Large intestine (tissue), 3 donors: ENCODE measurements around the gene TMOD2. TPM values are rescaled to one million over a fixed set of nuclear protein-coding genes. Genes with fewer than 3 reads are reported as not detected.

Experiments
- DNase-seq, 2 donors: peaks; one replicate each; pipeline versions ENCODE4 v3.0.0 to v3.0.0-alpha.2; 2013
- H3K27ac ChIP-seq: one replicate; pipeline ENCODE4 v1.5.1; 2013; ENCODE audit warnings: low read length
- H3K27me3 ChIP-seq: 2 replicates; pipeline ENCODE4 v1.6.1; 2013; ENCODE audit warnings: low read length; ENCODE audit not compliant: control insufficient read depth, insufficient read depth
- H3K36me3 ChIP-seq: 2 replicates; pipeline ENCODE4 v1.6.1; 2013; ENCODE audit warnings: low read length; ENCODE audit not compliant: control insufficient read depth, insufficient read depth
- H3K4me1 ChIP-seq: one replicate; pipeline ENCODE4 v1.6.1; 2013; ENCODE audit warnings: low read length; ENCODE audit not compliant: control insufficient read depth, insufficient read depth
- H3K4me3 ChIP-seq: one replicate; pipeline ENCODE4 v1.5.1; 2013; ENCODE audit warnings: low read length
- H3K9me3 ChIP-seq: one replicate; pipeline ENCODE4 v1.6.1; 2013; ENCODE audit warnings: mild to moderate bottlenecking, low read depth, low read length, moderate library complexity; ENCODE audit not compliant: control insufficient read depth
- WGBS: methylation state at CpG from one replicate; pipeline ENCODE4 v1.1.5; 2013; ENCODE audit warnings: low lambda C conversion rate; ENCODE audit not compliant: insufficient coverage; 5-methylcytosine and 5-hydroxymethylcytosine counted together
- polyA plus RNA-seq: library from polyadenylated mRNA; unstranded; fragments of 120-200 nt; gene quantifications from one replicate; pipeline ENCODE4 v1.2.1, GENCODE V29; 2013

TMOD2 gene
- polyA plus RNA-seq, 1 donor = 12.4 TPM

- no peaks in the 10 kb centered on the region for H3K27me3 ChIP-seq
- no CpG with 5 or more reads among the region's 3 CpGs for WGBS
- H3K27ac ChIP-seq = peak overlapping the region; percentile 33
- H3K36me3 ChIP-seq = no peaks in the 10 kb centered on the region
- H3K4me3 ChIP-seq = no peak overlapping the region
- H3K4me1 ChIP-seq = peaks cover 45% of the 10 kb centered on the region
- H3K9me3 ChIP-seq = peaks cover 5% of the 10 kb centered on the region
- DNase-seq = peak; percentile 38 to 74
These were observed 32.7 kb upstream of the TMOD2 start for GRCh38 chr15:51718746-51719145.

- Histone ChIP-seq H3K36me3 (no peaks in the 10 kb centered on the region), H3K27ac (peak overlapping the region; percentile 68)
- DNase-seq = peak; percentile 84 to 93
These were observed 31.0 kb upstream of the TMOD2 start for GRCh38 chr15:51720201-51720995.

GRCh38 chr15:51721199-51721960 is 30.0 kb upstream of the TMOD2 start:
- DNase-seq = no peak
- peaks cover 5% of the 10 kb centered on the region for H3K9me3 ChIP-seq
- WGBS = no CpG with 5 or more reads among the region's 5 CpGs
- no peak overlapping the region for H3K4me3 ChIP-seq
- H3K4me1 ChIP-seq = peaks cover 40% of the 10 kb centered on the region
- peak overlapping the region; percentile 68 for H3K27ac ChIP-seq
- no peaks in the 10 kb centered on the region for H3K27me3 ChIP-seq
- H3K36me3 ChIP-seq = no peaks in the 10 kb centered on the region

More at GRCh38 chr15:51720201-51720995, 31.0 kb upstream of the TMOD2 start:
- no peak overlapping the region for H3K4me3 ChIP-seq
- H3K9me3 ChIP-seq = peaks cover 5% of the 10 kb centered on the region
- H3K4me1 ChIP-seq = peaks cover 48% of the 10 kb centered on the region
- H3K27me3 ChIP-seq = no peaks in the 10 kb centered on the region
- WGBS = 83% methylated on average over 1 of the region's 8 CpGs

DNA sequence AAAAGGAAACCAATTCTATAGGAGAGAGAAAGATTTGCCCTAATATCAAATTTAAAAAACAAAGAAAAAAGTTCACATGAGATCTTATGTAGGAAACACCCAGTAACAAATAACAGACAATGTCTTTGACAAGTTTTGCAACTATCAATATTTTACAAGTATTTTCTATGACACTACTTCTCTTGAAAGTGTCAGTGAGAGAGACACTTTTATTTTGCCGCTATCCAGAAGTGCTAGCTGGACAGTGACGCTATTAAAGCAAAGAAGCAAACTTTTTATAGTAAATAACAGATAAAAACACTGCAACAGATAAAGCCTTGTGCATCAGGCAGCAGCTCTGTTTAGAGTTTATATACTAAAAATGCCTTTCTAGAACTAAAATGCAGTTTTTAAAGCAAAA is 27.2 kb upstream of the TMOD2 start:
- Histone ChIP-seq H3K4me3 (no peak overlapping the region), H3K4me1 (peaks cover 18% of the 10 kb centered on the region), H3K36me3 (no peaks in the 10 kb centered on the region), H3K9me3 (peaks cover 5% of the 10 kb centered on the region), H3K27ac (no peak overlapping the region), H3K27me3 (no peaks in the 10 kb centered on the region)
- WGBS = 79% methylated on average over 2 of the region's 2 CpGs
- DNase-seq = no peak

DNA sequence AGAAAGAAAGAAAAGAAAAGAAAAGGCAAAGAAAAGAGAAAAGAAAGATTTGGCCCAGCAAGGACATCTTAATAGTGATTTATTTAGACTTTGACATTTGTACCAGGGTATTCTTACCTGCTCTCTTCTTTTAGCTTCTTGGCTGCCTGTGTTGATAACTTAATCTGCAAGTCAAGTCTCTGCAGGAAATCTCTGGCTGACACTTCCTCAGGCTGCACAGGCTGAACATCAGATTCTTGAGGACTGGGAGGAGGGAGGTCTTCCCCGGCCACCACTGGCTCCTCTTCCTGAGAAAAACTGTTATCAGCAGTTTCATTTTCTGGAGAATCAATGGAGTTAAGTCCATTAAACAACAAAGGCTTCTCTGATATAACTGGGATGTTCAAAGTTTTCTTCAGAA is 26.7 kb upstream of the TMOD2 start:
- no peaks in the 10 kb centered on the region for H3K36me3 ChIP-seq
- WGBS = no CpG with 5 or more reads among the region's 1 CpG
- H3K27ac ChIP-seq = no peak overlapping the region
- peaks cover 5% of the 10 kb centered on the region for H3K9me3 ChIP-seq
- H3K4me1 ChIP-seq = peaks cover 15% of the 10 kb centered on the region
- H3K27me3 ChIP-seq = no peaks in the 10 kb centered on the region
- no peak overlapping the region for H3K4me3 ChIP-seq
- DNase-seq = peak in 1 of 2 donors; percentile 25

DNA sequence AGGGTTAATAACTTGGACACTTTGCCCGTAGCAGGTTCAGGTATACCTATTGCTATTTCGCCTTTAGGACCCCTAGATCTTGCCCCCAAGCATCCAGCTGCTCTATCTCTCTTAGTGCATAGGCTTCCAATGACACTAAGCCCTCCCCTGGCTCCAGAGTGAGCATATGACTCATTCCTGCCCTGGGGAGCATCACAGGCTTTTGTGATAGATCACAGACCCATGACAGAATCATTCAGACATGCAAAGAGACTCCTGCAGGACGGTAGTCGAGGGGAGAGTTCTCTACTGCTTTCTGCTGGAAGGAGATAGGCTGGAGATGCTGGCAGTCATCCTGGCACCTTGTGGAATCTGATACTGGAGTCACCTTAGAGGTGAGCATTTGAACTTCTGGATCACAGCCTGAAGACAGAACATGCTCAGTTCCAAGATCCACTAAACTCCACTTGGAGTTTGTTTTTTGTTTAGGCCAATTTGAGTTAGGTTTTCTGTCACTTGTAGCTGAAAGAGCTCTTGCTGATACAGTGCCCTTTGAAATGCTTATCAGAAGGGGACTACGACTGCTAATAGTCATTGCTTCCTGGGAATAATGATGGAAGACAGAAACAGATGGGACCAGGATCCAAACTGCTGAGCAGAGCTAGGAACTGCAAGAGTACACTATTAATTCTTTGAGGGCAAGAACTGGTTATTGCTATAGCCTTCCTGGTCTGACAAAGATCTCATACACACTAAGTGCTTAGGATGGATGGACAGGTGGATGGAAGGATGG is 24.9 kb upstream of the TMOD2 start:
- H3K36me3 ChIP-seq = peaks cover 2% of the 10 kb centered on the region
- peak; percentile 36 to 53 for DNase-seq
- H3K27ac ChIP-seq = peak overlapping the region; percentile 21
- peaks cover 15% of the 10 kb centered on the region for H3K4me1 ChIP-seq
- no peak overlapping the region for H3K4me3 ChIP-seq
- no peaks in the 10 kb centered on the region for H3K27me3 ChIP-seq
- H3K9me3 ChIP-seq = no peaks in the 10 kb centered on the region
- no CpG with 5 or more reads among the region's 5 CpGs for WGBS

- Histone ChIP-seq H3K27me3 (no peaks in the 10 kb centered on the region), H3K9me3 (no peaks in the 10 kb centered on the region), H3K36me3 (peaks cover 2% of the 10 kb centered on the region), H3K27ac (no peak overlapping the region), H3K4me3 (no peak overlapping the region), H3K4me1 (peaks cover 21% of the 10 kb centered on the region)
- DNase-seq = no peak
- no CpG with 5 or more reads among the region's 4 CpGs for WGBS
These were observed 24.1 kb upstream of the TMOD2 start for GRCh38 chr15:51727141-51727897.

GRCh38 chr15:51731549-51732267 is 19.7 kb upstream of the TMOD2 start:
- Histone ChIP-seq H3K9me3 (no peaks in the 10 kb centered on the region), H3K27ac (peak overlapping the region; percentile 23), H3K4me3 (no peak overlapping the region), H3K4me1 (peaks cover 14% of the 10 kb centered on the region), H3K36me3 (peaks cover 2% of the 10 kb centered on the region), H3K27me3 (no peaks in the 10 kb centered on the region)
- DNase-seq = peak; percentile 51 to 83
- WGBS = 14% methylated on average over 1 of the region's 5 CpGs

DNA sequence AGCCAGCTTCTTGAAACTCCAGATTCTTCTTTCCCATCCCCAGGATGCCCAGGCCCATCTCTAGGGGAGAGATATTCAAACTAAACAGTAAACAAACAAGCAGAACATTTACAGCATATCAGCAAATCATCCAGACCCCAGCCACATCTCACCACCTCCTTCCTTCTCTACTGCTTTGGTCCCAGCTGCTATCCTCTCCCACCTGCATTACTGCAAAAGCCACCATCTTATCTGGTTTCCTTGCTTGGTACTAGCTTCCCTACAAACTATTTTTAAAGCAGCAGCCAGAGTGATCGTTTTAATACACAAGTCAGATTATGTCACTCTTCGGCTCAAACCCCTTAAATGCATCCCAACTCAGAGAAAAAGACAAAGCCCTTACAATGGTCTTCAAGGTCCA is 18.8 kb upstream of the TMOD2 start:
- no CpG with 5 or more reads among the region's 2 CpGs for WGBS
- DNase-seq = no peak
- H3K27me3 ChIP-seq = no peaks in the 10 kb centered on the region
- H3K27ac ChIP-seq = no peak overlapping the region
- peaks cover 14% of the 10 kb centered on the region for H3K4me1 ChIP-seq
- H3K36me3 ChIP-seq = peaks cover 2% of the 10 kb centered on the region
- H3K9me3 ChIP-seq = no peaks in the 10 kb centered on the region
- H3K4me3 ChIP-seq = no peak overlapping the region
